Activated CD4-positive, alpha-beta T cell treated with anti-CD3 and anti-CD28 coated beads for 4 hours (primary cell): ENCODE measurements around the gene HSPA12B.

Experiments used
- DNase-seq, 2 donors: peaks; one replicate each; pipeline ENCODE4 v3.0.0-alpha.2; 2020

HSPA12B gene

DNA sequence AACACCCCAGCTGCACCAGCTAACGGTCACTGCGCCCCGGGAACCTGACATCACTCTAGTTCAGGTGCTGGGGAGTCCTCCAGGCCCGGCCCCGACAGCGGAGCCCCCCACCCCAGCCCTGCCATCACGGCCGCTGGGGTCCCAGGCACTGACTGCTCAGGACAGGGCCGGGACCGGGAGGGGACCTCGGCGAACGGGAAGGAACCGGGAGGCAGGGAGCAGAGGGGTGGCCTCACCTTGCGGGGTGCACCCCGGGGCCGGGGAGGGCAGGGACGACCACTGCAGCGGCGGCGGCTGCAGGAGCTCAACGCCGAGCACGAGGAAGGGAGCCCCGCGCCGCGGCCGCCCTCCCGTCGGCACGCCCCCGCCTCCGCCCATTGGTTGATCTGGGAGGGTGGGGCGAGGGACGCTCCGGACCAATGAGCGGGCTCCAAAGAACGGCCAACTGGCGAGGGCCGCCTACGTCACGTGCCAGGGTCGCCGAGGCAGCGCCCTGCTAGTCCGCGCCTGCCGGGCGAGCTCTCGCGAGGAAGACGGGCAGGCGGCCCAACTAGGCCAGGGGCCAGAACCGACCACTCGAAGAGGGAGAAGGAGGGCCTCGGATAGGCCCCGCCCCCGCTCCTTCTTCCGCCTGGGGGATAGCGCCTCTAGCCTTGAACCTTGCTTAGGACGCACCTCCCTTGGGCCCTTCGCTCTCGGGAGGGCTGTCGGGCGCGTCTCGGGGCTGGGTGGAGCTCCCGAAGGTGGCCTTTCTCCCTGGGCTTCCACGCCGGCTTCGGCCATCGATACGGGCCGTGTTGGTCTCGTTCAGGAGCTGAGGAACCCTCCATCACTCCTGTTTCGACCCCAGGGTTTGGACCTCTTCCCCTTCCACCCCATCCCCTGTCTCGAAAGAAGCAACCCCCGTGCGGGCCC is 35.2 kb downstream of the HSPA12B start, which contains the start of gene ADISSP:
Gene ADISSP, minus strand, starts transcription at position 327 of the 915 bp plus-strand sequence. CDS start 7,653 bp downstream, outside the sequence.
- DNase-seq: peak; percentile 95 to 96

DNA sequence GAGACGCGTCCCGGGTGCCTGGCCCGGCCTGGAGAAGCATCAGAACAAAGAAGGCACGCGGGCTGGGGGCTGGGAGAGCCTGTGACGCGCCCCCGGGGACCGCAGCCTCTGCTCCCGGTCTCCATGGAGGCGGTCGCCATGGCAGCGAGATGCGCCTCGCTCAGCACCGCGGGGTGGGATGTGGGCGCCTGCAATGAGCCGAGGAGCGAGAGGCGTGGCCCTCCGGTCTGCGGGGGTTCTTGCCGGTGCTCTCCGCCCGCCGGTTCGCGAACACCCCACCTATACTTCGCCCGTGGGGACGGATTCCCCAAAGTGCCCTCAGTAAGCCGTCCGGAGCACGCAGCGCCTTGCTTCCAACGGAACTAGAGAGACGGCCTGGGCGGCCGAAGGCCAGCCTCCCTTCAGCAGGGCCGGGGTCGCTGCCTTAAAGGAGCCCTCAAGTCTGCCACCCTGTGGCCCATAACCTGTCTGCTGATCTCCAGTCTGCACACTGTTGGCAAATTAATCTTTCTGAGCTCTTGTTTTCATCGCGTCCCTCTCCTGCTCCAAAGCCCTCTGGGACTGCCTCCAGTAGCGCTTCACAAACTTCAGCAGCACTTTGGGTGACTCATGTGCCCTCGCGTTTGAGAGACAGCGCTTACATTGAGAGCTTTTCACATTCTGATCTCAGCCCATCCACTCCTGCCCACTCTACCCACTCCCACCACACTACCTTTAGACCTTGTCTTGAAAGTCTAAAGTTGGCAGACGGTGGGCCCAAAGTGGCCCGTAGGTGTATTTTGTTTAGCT is 36.1 kb downstream of the HSPA12B start:
- peak; percentile 78 to 82 for DNase-seq

GRCh38 chr20:3771552-3772058 is 39.1 kb downstream of the HSPA12B start:
- DNase-seq: no peak

DNA sequence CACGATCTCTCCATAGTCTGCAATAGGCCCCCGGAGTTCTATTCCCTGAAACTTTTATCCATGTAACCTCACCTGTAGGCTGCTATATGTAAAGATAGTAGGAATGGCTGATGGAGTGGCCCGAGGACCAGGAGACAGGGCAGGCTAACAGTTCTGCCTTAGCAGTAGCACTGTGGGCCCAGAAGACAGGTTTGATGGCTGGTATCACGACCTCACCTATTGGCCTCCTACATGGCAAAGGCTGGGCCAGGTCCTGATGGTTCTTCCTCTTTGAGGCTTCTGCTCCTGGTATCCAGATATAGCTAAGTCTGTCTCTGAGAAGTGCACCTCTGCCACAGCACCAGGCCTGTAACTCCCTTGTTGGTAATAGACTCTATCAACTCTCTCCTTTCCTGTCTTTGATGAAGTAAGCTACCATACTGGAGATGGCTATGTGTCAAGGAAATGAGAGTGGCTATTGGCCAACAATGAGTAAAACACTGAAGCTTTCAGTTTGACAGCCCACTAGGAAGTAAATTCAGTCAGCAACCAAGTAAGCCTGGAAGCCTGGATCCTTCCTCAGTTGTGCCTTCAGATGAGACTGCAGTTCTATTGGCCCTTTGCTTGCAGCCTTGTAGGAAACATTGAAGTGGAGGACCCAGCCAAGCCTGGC is 43.1 kb downstream of the HSPA12B start:
- no peak for DNase-seq

- no peak for DNase-seq
Observed at GRCh38 chr20:3777381-3777715, 44.9 kb downstream of the HSPA12B start.

GRCh38 chr20:3777716-3778629 is 45.5 kb downstream of the HSPA12B start:
- peak in 1 of 2 donors; percentile 41 for DNase-seq

GRCh38 chr20:3778976-3779375 is 46.5 kb downstream of the HSPA12B start:
- no peak for DNase-seq

GRCh38 chr20:3781153-3781910 is 48.8 kb downstream of the HSPA12B start, which contains the start of gene SPEF1:
Gene SPEF1 (minus strand): TSS chr20:3781448. CDS start chr20:3781287, 161 bp downstream.
- DNase-seq: peak in 1 of 2 donors; percentile 46

DNA sequence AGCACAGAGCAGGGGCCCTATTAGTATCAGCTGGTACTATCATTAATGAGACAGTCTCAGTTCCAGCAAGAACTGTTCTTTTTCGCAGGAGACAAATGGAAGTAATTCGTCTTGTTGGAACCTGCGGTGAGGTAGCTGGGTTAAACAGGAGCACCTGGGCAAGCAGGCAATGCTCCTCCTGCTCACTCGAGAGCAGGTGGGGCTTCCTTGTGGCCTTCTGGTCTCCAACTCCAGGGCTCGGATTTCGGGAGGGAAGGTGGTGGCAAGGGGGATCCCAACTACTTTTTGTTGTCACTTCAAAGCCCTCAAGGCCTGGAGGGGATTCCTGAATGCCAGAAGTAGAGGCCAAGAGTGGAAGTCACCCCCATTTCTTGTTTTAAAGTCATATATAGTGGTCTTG is 50.1 kb downstream of the HSPA12B start:
- no peak for DNase-seq

DNA sequence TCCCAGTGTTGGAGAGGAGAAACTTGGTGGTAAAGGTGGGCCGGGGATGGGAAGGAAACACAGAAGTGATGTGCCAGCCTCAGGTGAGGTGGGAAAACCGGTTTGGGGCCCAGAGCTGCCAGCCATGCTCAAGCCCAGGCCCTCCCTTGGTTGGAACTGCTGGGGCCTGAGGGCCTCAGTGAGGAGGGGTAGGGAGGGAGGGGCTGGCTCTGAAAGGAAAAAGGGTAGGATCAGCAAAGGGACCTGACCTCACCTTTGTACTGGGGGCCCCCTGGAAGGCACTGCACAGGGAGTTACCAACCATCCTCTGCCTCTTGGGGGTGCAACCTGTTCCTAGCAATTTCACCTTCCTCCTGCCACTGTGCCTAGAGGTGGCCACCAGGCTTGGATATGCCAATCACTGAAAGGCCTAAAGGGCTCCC is 50.6 kb downstream of the HSPA12B start:
- DNase-seq: no peak

GRCh38 chr20:3783511-3784195 is 51.2 kb downstream of the HSPA12B start:
- no peak for DNase-seq

DNA sequence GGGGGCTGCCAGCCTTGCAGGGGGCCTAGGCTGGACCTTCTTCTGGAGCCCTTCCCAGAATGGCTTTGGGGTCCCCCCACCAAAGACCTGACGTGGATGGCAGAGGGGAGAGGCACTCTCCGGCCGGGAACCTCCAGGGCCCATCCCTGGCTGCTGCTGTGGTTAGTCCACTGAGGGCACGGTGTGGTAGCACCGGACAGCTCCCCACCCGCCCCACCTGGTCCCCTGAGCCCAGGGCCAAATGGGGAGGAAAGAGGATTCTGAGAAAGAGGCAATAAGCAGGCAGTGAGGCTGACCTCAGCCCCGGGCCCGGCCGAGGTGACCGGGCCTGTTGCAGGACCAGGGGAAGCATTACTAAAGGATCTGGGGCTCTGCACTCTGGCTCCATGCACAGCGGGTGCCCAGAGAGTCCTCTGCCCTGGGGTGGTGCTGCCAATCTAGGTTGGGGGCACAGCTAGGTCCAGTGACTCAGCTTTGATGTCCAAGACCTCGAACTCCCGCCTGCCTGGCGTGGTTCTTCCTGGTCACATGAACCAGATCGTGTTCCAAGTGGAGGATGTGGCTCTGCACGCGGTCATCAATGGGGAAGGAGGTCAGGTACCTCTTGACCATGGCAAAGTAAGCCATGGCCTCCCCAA is 51.9 kb downstream of the HSPA12B start:
- DNase-seq: no peak

- no peak for DNase-seq
Observed at GRCh38 chr20:3784863-3785239, 52.4 kb downstream of the HSPA12B start.

- no peak for DNase-seq
Observed at GRCh38 chr20:3785240-3786125, 53.0 kb downstream of the HSPA12B start.

DNA sequence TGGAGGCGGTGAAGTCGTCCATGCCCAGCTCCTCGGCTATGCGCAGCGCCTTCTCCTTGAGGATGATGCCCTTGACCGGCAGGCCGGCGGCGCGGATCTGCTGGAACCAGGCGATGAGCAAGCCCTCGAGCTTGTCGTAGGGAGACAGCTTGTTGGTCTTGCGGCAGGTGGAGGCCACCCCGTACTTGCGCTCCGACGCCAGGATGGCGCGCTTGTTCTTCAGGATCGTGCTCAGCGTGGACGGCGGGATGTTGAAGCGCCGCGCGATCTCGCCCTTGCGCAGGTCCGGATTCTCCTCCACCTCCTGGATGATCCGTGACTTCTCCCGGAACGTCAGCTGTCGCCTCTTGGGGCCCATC is 53.6 kb downstream of the HSPA12B start:
- DNase-seq: peak in 1 of 2 donors; percentile 40

- peak; percentile 87 to 89 for DNase-seq
Observed at GRCh38 chr20:3786665-3787323, 54.3 kb downstream of the HSPA12B start, which contains the start of gene CENPB. Gene CENPB (minus strand): TSS chr20:3786740. CDS start chr20:3786483, 257 bp downstream.

GRCh38 chr20:3787324-3788014 is 55.0 kb downstream of the HSPA12B start:
- DNase-seq: no peak
